ENCODE measurements around the gene ADAM21. TPM values are rescaled to one million over a fixed set of nuclear protein-coding genes. Genes with fewer than 3 reads are reported as not detected.

The ADAM21 gene
- total and polyA plus RNA-seq, 2 experiments from 2014 or later = not detected

DNA sequence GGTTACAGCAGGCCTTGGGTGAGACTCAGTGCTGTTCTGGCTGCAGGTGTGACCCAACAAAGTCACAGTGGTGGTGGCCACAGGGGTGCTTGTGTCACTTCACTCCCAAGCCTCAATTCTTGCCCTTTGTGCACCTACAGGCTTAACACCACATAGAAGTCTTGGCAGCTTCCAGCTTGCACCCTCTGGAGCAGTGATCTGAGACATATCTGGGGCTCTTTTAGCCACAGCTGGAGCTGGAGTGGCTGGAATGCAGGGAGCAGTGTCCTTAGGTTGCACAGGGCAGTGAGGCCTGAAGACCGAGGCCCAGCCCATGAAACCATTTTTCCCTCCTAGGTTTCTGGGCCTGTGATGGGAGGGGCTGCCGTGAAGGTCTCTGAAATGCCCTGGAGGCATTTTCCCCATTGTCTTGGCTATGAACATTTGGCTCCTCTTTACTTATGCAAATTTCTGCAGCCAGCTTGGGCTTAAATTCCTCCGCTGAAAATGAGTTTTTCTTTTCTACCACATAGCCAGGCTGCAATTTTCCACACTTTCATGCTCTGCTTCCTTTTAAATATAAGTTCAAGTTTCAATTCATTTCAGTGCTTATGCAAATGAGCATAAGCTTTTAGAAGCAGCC lies 37.7 kb downstream of the ADAM21 start:
- TF ChIP-seq REST (IDR thresholded peaks at IDR 0.05; ENCODE audit: unreplicated experiment) (no peak), POLR2AphosphoS5 (IDR thresholded peaks at IDR 0.05; ENCODE audit: low read depth) (no peak), ETS1 (IDR thresholded peaks at IDR 0.05) (no peak), NANOG (IDR thresholded peaks at IDR 0.05; ENCODE audit: borderline replicate concordance) (no peak), JUNB (IDR thresholded peaks at IDR 0.05; ENCODE audit: unreplicated experiment) (no peak), CREB1 (CRISPR knock-in tag; IDR thresholded peaks at IDR 0.05; ENCODE audit: low read depth) (no peak), ZNF114 (CRISPR knock-in tag; IDR thresholded peaks at IDR 0.05) (no peak), EZH2phosphoT487 (IDR thresholded peaks at IDR 0.05; ENCODE audit: unreplicated experiment) (no peak), EZH2 (IDR thresholded peaks at IDR 0.05; ENCODE audit: low read depth, unreplicated experiment) (no peak), STAT1 (IDR thresholded peaks at IDR 0.05; ENCODE audit: unreplicated experiment) (no peak), ZNF331 (CRISPR knock-in tag; IDR thresholded peaks at IDR 0.05; ENCODE audit: low read depth) (no peak)
- TF ChIP-seq, protein P1, sequence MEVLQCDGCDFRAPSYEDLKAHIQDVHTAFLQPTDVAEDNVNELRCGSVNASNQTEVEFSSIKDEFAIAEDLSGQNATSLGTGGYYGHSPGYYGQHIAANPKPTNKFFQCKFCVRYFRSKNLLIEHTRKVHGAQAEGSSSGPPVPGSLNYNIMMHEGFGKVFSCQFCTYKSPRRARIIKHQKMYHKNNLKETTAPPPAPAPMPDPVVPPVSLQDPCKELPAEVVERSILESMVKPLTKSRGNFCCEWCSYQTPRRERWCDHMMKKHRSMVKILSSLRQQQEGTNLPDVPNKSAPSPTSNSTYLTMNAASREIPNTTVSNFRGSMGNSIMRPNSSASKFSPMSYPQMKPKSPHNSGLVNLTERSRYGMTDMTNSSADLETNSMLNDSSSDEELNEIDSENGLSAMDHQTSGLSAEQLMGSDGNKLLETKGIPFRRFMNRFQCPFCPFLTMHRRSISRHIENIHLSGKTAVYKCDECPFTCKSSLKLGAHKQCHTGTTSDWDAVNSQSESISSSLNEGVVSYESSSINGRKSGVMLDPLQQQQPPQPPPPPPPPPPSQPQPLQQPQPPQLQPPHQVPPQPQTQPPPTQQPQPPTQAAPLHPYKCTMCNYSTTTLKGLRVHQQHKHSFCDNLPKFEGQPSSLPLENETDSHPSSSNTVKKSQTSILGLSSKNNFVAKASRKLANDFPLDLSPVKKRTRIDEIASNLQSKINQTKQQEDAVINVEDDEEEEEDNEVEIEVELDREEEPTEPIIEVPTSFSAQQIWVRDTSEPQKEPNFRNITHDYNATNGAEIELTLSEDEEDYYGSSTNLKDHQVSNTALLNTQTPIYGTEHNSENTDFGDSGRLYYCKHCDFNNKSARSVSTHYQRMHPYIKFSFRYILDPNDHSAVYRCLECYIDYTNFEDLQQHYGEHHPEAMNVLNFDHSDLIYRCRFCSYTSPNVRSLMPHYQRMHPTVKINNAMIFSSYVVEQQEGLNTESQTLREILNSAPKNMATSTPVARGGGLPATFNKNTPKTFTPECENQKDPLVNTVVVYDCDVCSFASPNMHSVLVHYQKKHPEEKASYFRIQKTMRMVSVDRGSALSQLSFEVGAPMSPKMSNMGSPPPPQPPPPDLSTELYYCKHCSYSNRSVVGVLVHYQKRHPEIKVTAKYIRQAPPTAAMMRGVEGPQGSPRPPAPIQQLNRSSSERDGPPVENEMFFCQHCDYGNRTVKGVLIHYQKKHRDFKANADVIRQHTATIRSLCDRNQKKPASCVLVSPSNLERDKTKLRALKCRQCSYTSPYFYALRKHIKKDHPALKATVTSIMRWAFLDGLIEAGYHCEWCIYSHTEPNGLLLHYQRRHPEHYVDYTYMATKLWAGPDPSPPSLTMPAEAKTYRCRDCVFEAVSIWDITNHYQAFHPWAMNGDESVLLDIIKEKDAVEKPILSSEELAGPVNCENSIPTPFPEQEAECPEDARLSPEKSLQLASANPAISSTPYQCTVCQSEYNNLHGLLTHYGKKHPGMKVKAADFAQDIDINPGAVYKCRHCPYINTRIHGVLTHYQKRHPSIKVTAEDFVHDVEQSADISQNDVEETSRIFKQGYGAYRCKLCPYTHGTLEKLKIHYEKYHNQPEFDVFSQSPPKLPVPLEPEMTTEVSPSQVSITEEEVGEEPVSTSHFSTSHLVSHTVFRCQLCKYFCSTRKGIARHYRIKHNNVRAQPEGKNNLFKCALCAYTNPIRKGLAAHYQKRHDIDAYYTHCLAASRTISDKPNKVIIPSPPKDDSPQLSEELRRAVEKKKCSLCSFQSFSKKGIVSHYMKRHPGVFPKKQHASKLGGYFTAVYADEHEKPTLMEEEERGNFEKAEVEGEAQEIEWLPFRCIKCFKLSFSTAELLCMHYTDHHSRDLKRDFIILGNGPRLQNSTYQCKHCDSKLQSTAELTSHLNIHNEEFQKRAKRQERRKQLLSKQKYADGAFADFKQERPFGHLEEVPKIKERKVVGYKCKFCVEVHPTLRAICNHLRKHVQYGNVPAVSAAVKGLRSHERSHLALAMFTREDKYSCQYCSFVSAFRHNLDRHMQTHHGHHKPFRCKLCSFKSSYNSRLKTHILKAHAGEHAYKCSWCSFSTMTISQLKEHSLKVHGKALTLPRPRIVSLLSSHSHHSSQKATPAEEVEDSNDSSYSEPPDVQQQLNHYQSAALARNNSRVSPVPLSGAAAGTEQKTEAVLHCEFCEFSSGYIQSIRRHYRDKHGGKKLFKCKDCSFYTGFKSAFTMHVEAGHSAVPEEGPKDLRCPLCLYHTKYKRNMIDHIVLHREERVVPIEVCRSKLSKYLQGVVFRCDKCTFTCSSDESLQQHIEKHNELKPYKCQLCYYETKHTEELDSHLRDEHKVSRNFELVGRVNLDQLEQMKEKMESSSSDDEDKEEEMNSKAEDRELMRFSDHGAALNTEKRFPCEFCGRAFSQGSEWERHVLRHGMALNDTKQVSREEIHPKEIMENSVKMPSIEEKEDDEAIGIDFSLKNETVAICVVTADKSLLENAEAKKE (CRISPR knock-in tag; IDR thresholded peaks at IDR 0.05) = no peak
- TF ChIP-seq, protein P2, sequence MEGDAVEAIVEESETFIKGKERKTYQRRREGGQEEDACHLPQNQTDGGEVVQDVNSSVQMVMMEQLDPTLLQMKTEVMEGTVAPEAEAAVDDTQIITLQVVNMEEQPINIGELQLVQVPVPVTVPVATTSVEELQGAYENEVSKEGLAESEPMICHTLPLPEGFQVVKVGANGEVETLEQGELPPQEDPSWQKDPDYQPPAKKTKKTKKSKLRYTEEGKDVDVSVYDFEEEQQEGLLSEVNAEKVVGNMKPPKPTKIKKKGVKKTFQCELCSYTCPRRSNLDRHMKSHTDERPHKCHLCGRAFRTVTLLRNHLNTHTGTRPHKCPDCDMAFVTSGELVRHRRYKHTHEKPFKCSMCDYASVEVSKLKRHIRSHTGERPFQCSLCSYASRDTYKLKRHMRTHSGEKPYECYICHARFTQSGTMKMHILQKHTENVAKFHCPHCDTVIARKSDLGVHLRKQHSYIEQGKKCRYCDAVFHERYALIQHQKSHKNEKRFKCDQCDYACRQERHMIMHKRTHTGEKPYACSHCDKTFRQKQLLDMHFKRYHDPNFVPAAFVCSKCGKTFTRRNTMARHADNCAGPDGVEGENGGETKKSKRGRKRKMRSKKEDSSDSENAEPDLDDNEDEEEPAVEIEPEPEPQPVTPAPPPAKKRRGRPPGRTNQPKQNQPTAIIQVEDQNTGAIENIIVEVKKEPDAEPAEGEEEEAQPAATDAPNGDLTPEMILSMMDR (conservative IDR thresholded peaks at IDR 0.05; ENCODE audit: low read depth in 2 of 2) = no peak
- Histone ChIP-seq H3K4me3 (no peak overlapping the region), H3K4me2 (no peak overlapping the region), H3K9me2 (ENCODE audit: insufficient read depth) (peaks cover 3% of the 10 kb centered on the region; the same call in 1 of the 2 replicates), H3K4me1 (ENCODE audit: insufficient read depth) (no peaks in the 10 kb centered on the region), H3K79me2 (replicated peaks; ENCODE audit: insufficient read depth) (no peaks in the 10 kb centered on the region), H3F3A (replicated peaks; ENCODE audit: low read depth) (no peaks in the 10 kb centered on the region), H3K27ac (ENCODE audit: low read depth) (no peak overlapping the region), H3K27me3 (ENCODE audit: insufficient read depth) (no peaks in the 10 kb centered on the region), H3K36me3 (ENCODE audit: insufficient read depth) (peaks cover 19% of the 10 kb centered on the region), H4K20me1 (replicated peaks; ENCODE audit: insufficient read depth) (no peaks in the 10 kb centered on the region), H2AFZ (no peak overlapping the region)
- peaks cover 69% of the 10 kb centered on the region for H3K9me3 Mint-ChIP-seq
- DNase-seq (ENCODE audit: low spot score) (peak; percentile 31), ATAC-seq (no peak)
- peaks cover 3% of the 10 kb centered on the region for H3K27me3 Mint-ChIP-seq (ENCODE audit: insufficient read depth, low read depth, poor library complexity)
- no peak overlapping the region for H3K4me3 Mint-ChIP-seq
- no peaks in the 10 kb centered on the region; the same call in 2 of the 3 replicates for H3K4me1 Mint-ChIP-seq
- H3K36me3 Mint-ChIP-seq (ENCODE audit: low read depth) = peaks cover 52% of the 10 kb centered on the region
- no peak overlapping the region for H3K27ac Mint-ChIP-seq
